Fibroblast of lung (primary cell): Measurements from ENCODE around the gene NQO1.

Experiments
- CTCF ChIP-seq, 2 donors: IDR thresholded peaks in 1 of 2; conservative IDR thresholded peaks in 1 of 2; 1 replicate in 1 of 2; 2 replicates in 1 of 2; pipeline ENCODE4 v1.5.1; 2011 to 2012; ENCODE audit warnings: low read length in 2 of 2, control low read depth in 1 of 2, inconsistent platforms in 1 of 2, low read depth in 1 of 2, mild to moderate bottlenecking in 1 of 2
- EZH2 ChIP-seq: IDR thresholded peaks from 2 replicates; pipeline ENCODE4 v1.5.1; 2012; ENCODE audit warnings: low read length, control low read depth, mild to moderate bottlenecking; ENCODE audit errors: missing control alignments

GRCh38 chr16:69718111-69718764 is 8.1 kb downstream of the NQO1 start:
- TF ChIP-seq CTCF (conservative IDR thresholded peaks at IDR 0.05 in 1 of 2, IDR thresholded peaks at IDR 0.05 in 1 of 2; ENCODE audit: low read depth in 1 of 2, low read length in 2 of 2) (no peak), EZH2 (no peak)
